GM21576 (cell line): ENCODE results near the gene CD3G.
A peak's percentile ranks its signal among the peaks of the same experiment; 100 is the strongest.

Source experiments
- ATAC-seq: cut with Tn5 transposase; IDR thresholded peaks from one replicate; pipeline ENCODE4 v1.9.1; 2021; ENCODE audit warnings: mild to moderate bottlenecking, moderate library complexity; ENCODE audit not compliant: unreplicated experiment

Gene CD3G

DNA sequence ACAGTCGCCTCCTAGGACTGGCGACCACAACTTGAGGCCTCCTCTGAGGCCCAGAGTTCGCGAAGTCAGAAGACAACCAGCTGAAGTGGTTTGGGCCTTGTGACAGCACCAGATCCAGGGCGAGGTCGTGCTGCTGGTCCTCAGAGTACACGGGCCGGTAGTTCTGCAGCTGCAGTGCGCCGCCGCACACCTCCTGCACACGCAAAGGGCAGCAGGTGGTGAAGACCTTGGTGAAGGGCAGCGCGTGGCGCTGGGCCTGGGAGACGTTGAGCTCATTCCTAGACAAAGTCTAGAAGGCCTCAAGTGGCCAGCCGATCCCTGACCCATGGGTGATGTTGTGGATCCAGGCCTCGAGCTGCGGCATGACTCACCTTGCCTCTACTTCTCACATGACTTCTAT lies 21.4 kb upstream of the CD3G start:
- no peak for ATAC-seq

- no peak for ATAC-seq
Measured at GRCh38 chr11:118325283-118325682, 18.9 kb upstream of the CD3G start.

DNA sequence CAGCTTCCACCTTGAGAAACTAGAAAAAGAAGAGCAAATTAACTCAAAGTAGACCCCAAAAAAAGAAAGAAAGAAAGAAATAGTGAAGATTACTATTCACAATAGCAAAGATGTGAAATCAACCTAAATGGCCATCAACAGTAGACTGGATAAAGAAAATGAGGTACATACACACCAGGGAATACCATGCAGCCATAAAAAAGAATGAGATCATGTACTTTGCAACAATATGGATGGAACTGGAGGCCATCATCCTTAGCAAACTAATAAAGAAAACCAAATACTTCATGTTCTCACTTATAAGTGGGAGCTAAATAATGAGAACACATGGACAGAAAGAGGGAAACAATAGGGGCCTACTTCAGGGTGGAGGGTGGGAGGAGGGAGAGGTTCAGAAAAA lies 15.4 kb upstream of the CD3G start:
- no peak for ATAC-seq

- no peak for ATAC-seq
Measured at GRCh38 chr11:118334745-118335144, 9.4 kb upstream of the CD3G start.

- ATAC-seq: no peak
Measured at GRCh38 chr11:118338637-118339061, 5.5 kb upstream of the CD3G start.

- no peak for ATAC-seq
Measured at GRCh38 chr11:118339281-118339961, 4.7 kb upstream of the CD3G start.

- ATAC-seq: no peak
Measured at GRCh38 chr11:118340449-118340848, 3.7 kb upstream of the CD3G start.

GRCh38 chr11:118341261-118341660 lies 2.9 kb upstream of the CD3G start:
- no peak for ATAC-seq

GRCh38 chr11:118341815-118342489 lies 2.2 kb upstream of the CD3G start:
- no peak for ATAC-seq

DNA sequence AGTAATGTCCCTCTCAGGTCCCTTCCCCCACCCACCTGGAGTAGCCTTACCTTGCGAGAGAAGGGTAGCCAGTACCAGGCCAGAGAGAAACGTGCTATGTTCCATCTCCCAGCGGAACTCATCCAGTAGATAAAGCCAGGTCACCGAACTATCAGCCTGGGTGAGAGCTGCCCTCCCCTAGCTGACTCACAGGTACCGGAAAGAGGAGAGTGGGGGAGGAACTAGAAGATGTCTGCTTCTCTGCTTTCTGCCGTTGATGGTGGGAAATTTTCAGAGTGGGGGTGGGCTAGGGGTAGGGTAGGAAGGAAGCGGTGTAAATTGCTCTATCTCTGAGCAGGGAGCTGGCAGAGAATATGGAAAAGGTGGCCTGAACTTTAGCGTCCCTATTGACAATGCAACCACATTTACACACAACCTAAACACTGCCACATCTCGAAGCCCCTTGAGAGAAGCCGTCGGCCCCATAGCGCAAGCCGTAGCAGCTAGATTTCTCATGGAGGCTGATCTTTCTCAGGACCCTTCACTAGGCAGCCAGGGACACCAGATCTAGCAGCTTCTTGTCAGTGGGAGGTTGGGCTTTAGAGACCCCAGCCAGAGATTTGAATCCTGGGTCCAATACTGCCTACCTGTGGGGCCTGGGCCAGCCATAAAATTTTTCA lies 1.5 kb upstream of the CD3G start, which contains the start of gene CD3D:
Gene CD3D (minus strand): TSS at position 203 of the 659 bp plus-strand sequence. CDS start 98 bp downstream, at position 105.
- no peak for ATAC-seq

- ATAC-seq: no peak
Measured at GRCh38 chr11:118343248-118343647, 896 bp upstream of the CD3G start.

DNA sequence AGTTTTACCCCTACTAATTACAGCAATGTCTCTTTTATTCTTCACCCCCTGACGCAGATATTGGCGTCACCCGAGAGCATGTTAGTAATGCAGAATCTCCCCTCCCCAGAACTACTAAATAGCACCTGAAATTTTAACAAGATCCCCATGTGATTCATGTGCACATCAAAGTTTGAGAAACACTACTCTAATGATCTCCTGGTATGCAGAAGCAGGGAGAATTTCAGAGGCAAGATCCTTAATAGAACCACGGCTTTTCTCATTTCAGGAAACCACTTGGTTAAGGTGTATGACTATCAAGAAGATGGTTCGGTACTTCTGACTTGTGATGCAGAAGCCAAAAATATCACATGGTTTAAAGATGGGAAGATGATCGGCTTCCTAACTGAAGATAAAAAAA lies 5.3 kb downstream of the CD3G start:
- no peak for ATAC-seq

DNA sequence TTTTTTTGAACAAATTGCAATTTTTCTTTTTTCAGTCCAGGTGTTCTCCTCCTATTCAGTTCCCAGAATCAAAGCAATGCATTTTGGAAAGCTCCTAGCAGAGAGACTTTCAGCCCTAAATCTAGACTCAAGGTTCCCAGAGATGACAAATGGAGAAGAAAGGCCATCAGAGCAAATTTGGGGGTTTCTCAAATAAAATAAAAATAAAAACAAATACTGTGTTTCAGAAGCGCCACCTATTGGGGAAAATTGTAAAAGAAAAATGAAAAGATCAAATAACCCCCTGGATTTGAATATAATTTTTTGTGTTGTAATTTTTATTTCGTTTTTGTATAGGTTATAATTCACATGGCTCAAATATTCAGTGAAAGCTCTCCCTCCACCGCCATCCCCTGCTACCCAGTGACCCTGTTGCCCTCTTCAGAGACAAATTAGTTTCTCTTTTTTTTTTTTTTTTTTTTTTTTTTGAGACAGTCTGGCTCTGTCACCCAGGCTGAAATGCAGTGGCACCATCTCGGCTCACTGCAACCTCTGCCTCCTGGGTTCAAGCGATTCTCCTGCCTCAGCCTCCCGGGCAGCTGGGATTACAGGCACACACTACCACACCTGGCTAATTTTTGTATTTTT lies 9.1 kb downstream of the CD3G start:
- no peak for ATAC-seq

DNA sequence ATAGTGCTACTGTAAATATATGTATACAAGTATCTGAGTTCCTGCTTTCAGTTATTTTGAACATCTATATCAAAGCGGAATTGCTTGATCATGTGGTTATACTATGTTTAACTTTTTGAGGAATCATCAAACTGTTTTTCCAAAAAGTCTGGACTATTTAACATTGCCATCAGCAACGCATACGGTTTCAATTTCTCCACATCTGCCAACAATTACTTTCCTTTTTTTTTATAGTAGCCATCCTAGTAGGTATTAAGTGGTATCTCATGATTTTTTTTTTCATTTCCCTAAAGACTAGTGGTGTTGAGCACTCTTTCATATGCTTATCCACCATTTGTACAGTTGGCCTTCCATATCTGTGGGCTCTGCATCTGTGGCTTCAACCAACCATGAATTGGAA lies 13.9 kb downstream of the CD3G start:
- ATAC-seq: no peak

DNA sequence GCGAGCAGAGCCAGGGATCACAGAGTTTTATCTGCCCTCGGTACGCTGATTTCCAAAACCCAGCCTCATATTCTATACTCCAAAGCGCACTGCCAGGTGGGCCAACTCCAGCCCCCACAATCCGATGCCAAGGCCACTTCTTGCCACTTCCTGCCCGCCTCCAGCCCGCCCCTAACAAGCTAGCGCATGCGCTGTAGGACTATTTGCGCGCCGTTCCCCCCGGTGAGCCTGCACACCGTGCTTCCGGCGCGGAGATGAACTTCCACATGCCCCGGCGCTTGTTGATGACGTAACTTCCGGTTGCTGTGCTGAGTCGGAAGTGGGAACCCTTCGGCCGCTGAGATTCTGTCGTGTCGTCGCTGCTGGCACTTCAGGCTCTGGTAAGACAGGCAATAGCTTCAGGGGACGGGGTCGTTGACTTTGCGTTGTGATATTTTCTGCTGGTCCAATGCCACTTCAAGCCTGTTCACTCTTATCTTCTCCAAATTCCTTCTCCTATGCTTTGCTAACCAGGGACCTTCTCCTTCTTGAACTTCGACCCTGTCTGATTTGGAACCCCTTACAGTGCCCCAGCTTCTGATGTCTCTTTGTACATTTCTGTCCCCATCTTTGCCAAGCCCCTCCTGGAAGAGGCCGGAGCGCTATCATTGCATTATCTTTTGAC lies 15.3 kb downstream of the CD3G start, which contains the start of gene UBE4A:
Gene UBE4A (plus strand): TSS at position 306 of the 664 bp plus-strand sequence. CDS start 5,481 bp downstream, outside the sequence.
- peak; percentile 85 for ATAC-seq

DNA sequence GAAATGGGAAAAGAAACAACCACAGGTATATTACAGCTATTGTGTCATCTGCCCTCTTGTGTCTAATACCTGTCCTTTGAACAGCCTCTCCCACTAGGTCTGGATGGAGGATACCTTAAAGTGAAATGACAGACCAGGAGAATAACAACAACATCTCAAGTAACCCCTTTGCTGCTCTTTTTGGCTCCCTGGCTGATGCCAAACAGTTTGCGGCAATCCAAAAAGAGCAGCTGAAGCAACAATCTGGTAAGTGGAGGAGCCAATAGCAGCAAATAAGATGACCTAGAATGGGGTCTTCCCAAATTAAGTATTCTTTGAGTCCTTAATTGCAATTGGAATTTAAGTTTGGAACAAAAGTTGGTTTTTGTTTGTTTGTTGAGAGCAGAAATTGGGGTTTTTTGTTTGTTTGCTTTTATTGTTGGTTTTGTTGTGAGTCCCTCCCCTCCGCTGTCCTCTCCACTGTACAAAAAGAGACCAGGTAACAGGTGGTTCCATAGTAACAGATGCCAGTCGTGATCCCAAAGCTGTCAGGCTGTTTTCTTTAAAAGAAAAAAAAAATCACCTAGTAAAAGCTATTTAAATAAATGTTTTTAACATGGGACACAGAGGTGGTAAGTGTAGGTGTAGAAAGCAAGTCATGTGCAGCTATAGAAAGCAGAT lies 20.9 kb downstream of the CD3G start:
- no peak for ATAC-seq

- no peak for ATAC-seq
Measured at GRCh38 chr11:118366287-118366686, 22.1 kb downstream of the CD3G start.

DNA sequence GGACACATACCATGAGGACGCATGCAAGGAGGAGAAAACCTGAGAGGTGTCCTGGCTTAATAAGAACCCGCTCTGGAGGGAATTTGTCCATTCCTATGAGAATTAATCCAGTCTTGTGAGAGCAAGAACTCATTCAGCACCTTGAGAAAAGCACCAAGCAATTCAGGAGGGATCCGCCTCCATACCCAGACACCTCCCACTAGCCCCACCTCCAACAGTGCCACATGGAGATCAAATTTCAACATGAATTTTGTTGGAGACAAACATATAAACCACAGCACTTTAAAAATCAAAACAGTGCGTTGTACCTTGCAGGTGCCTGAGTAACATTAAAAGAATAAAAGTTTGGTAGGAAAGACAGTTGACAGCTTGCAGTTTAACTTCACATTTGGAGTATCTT lies 26.6 kb downstream of the CD3G start:
- no peak for ATAC-seq

DNA sequence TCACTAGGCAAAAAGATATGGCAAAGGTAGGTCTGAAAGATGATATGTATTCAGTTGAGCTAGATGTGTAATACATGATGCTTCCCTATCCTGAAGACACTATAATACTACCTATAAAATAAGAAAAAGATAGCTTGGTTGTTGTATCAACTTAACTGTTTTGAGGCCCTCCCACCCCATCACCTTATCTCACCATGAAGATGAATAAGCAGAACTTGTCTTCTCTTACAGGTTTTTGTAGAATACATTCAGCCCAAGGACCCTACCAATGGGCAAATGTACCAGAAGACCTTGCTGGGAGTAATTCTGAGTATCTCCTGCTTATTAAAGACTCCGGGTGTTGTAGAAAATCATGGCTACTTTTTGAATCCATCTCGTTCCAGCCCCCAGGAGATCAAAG lies 29.1 kb downstream of the CD3G start:
- ATAC-seq: no peak

DNA sequence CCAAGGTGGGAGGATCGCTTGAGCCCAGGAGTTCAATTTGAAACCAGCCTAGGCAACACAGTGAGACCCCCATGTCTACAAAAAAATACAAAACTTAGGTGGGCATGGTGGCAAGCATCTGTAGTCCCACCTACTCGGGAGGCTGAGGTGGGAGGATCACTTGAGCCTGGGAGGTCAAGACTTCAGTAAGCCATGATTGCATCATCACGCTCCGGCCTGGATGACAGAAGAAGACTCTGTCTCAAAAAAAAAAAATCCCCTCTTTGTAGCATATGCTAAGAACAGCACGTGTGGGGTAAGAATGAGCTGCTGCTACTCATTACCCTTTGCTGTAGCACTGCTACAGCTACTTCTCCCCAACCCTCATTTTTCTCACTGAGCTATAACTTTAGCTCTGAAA lies 29.7 kb downstream of the CD3G start:
- no peak for ATAC-seq
